A673 (cell line): ENCODE results near the gene TGFA. TPM values are rescaled to one million over a fixed set of nuclear protein-coding genes. Genes with fewer than 3 reads are reported as not detected.

ENCODE experiments used
- BruUV-seq: library from RNA; stranded (reverse); fragments of 400-500 nt; replicated peaks from 2 replicates; lab custom pipeline; 2021; lab: Mats Ljungman, UMichigan
- CTCF ChIA-PET: fragments of 300-600 bp; sonication (Branson Sonifier 250); formaldehyde crosslinking; loops from one replicate; lab custom pipeline; 2022; ENCODE audit warnings: antibody characterized with exemption; lab: Charles Lee
- POLR2A ChIA-PET: fragments of 300-600 bp; sonication (Branson Sonifier 250); formaldehyde crosslinking; loops from one replicate; lab custom pipeline; 2022; ENCODE audit warnings: antibody characterized with exemption; ENCODE audit not compliant: low non-redundant PET; lab: Charles Lee
- DNase-seq: peaks from one replicate; pipeline ENCODE4 v3.0.0-alpha.2; 2015; ENCODE audit warnings: low spot score
- H3K27ac ChIP-seq: fragments of 200-600 bp; sonication (generic); 2 replicates; pipeline ENCODE4 v1.5.1; 2016; ENCODE audit warnings: mixed run types, low read depth, mild to moderate bottlenecking, mixed read lengths, antibody characterized with exemption, low read length; ENCODE audit not compliant: poor library complexity, severe bottlenecking
- H3K27me3 ChIP-seq: fragments of 200-600 bp; sonication (generic); replicated peaks from 2 replicates; pipeline ENCODE4 v1.6.1; 2017; ENCODE audit warnings: mixed run types, low read depth, mild to moderate bottlenecking, mixed read lengths, antibody characterized with exemption, low read length; ENCODE audit not compliant: insufficient read depth, poor library complexity
- H3K36me3 ChIP-seq: fragments of 200-600 bp; sonication (generic); 2 replicates; pipeline ENCODE4 v1.6.1; 2016; ENCODE audit warnings: mixed run types, mild to moderate bottlenecking, mixed read lengths, antibody characterized with exemption, low read length; ENCODE audit not compliant: insufficient read depth, poor library complexity, severe bottlenecking
- H3K4me1 ChIP-seq: fragments of 200-600 bp; sonication (generic); 2 replicates; pipeline ENCODE4 v1.6.1; 2017; ENCODE audit warnings: mixed run types, mild to moderate bottlenecking, mixed read lengths, antibody characterized with exemption, low read length; ENCODE audit not compliant: insufficient read depth, poor library complexity, severe bottlenecking
- H3K4me3 ChIP-seq: fragments of 200-600 bp; sonication (generic); 2 replicates; pipeline ENCODE4 v1.5.1; 2016; ENCODE audit warnings: low read depth, mixed run types, mild to moderate bottlenecking, mixed read lengths, low read length; ENCODE audit not compliant: poor library complexity, severe bottlenecking
- H3K9me3 ChIP-seq: fragments of 200-600 bp; sonication (generic); 2 replicates; pipeline ENCODE4 v1.6.1; 2016; ENCODE audit warnings: mixed run types, low read depth, mild to moderate bottlenecking, mixed read lengths, antibody characterized with exemption, low read length; ENCODE audit not compliant: poor library complexity, severe bottlenecking
- CTCF ChIP-seq: fragments of 300-800, 200-600 bp; sonication (generic); conservative IDR thresholded peaks from 2 replicates; pipeline ENCODE4 v1.5.1; 2017; ENCODE audit warnings: low read depth, mild to moderate bottlenecking, antibody characterized with exemption, low read length, moderate library complexity, mixed read lengths
- EZH2 ChIP-seq: fragments of 200-600 bp; sonication (generic); IDR thresholded peaks from 2 replicates; pipeline ENCODE4 v1.6.1; 2017; ENCODE audit warnings: borderline replicate concordance, low read depth, mild to moderate bottlenecking, mixed read lengths, antibody characterized with exemption, low read length; ENCODE audit not compliant: poor library complexity, severe bottlenecking
- intact Hi-C: fragments of 100-400 bp; cut with micrococcal nuclease; formaldehyde crosslinking; loops from one replicate; pipeline ENCODE4 v1.10.0; 2022; ENCODE audit not compliant: unreplicated experiment
- total RNA-seq: library from RNA; stranded (reverse); gene quantifications from 2 replicates; pipeline ENCODE4 v1.2.3, GENCODE V29; 2021

Gene TGFA
- total RNA-seq, 1 experiment from 2014 or later = 0.13 TPM

- POLR2A ChIA-PET = no interaction called here
- Histone ChIP-seq H3K4me3 (no peak overlapping the region), H3K27ac (no peak overlapping the region), H3K9me3 (no peaks in the 10 kb centered on the region), H3K4me1 (no peaks in the 10 kb centered on the region), H3K36me3 (no peaks in the 10 kb centered on the region), H3K27me3 (peaks cover 13% of the 10 kb centered on the region)
- no TSS peak for BruUV-seq
- intact Hi-C loops = no loop called here
- no peak for DNase-seq
- TF ChIP-seq EZH2 (no peak), CTCF (no peak)
- CTCF ChIA-PET = no interaction called here
Observed at GRCh38 chr2:70420143-70420542, 133.5 kb downstream of the TGFA start.

- Histone ChIP-seq H3K36me3 (no peaks in the 10 kb centered on the region), H3K4me3 (no peak overlapping the region), H3K4me1 (no peaks in the 10 kb centered on the region), H3K27me3 (peaks cover 18% of the 10 kb centered on the region), H3K27ac (no peak overlapping the region), H3K9me3 (no peaks in the 10 kb centered on the region)
- ChIA-PET CTCF (no interaction called here), POLR2A (no interaction called here)
- no TSS peak for BruUV-seq
- no peak for DNase-seq
- TF ChIP-seq CTCF = no peak
- TF ChIP-seq EZH2 = no peak
- intact Hi-C loops = loop anchor here (10.0 kb wide), 1 partner anchor 346 kb away; the partner anchor contains the start of gene ADD2
Observed at GRCh38 chr2:70418514-70418913, 135.1 kb downstream of the TGFA start.

GRCh38 chr2:70417011-70417410, 136.6 kb downstream of the TGFA start:
- ChIA-PET POLR2A (no interaction called here), CTCF (no interaction called here)
- TF ChIP-seq EZH2 = no peak
- no peak for TF ChIP-seq CTCF
- H3K4me3 ChIP-seq = no peak overlapping the region
- no peak for DNase-seq
- no peaks in the 10 kb centered on the region for H3K9me3 ChIP-seq
- BruUV-seq = no TSS peak
- no peaks in the 10 kb centered on the region for H3K36me3 ChIP-seq
- intact Hi-C loops = loop anchor here (10.0 kb wide), 1 partner anchor 348 kb away; the partner anchor contains the start of gene ADD2
- H3K27me3 ChIP-seq = peaks cover 32% of the 10 kb centered on the region
- H3K27ac ChIP-seq = no peak overlapping the region
- H3K4me1 ChIP-seq = no peaks in the 10 kb centered on the region
